GM19463 (cell line): ENCODE data around the gene KDM4B.
A peak's percentile ranks its signal among the peaks of the same experiment; 100 is the strongest.
"Not testable (repeated sequence)": the region's sequence is repeated elsewhere in the genome, so short reads cannot be mapped to it uniquely, and the experiment has no call there.

Source experiments
- ATAC-seq: cut with Tn5 transposase; IDR thresholded peaks from one replicate; pipeline ENCODE4 v1.9.1; 2021; ENCODE audit warnings: mild to moderate bottlenecking, moderate library complexity; ENCODE audit not compliant: unreplicated experiment

KDM4B gene

DNA sequence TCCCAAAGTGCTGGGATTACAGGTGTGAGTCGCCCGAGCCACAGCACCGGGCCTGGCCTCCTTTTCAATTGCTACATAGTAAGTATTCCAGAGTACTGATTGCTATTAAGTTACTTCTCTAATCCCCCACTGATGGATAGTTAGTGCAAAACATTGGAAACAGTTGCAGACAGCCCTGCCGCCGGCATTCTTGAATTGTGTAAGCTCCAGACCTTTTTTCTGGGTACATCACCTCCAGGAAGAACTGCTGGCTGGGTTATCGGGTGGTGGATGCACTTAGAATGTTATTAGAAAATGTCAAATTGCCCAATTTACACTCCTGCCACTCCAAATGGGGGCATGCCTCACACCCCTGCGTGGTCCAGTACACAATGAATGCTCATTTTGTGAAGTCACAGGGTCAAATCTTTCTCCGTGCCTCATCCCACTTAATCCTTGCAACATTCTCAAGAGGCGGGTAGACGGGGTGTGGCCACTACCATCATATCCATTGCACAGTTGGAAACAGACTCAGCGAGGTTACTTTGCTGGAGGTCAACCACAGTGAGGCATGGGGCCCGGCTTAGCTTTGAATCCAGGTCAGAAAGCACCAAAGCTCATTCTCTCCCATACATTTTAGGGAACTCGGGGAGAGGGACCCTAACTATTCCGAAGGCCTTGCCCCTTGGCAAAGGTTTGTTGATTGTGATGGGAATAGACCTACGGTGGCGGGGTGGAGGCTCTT lies 1.0 kb upstream of the KDM4B start:
- no peak for ATAC-seq

DNA sequence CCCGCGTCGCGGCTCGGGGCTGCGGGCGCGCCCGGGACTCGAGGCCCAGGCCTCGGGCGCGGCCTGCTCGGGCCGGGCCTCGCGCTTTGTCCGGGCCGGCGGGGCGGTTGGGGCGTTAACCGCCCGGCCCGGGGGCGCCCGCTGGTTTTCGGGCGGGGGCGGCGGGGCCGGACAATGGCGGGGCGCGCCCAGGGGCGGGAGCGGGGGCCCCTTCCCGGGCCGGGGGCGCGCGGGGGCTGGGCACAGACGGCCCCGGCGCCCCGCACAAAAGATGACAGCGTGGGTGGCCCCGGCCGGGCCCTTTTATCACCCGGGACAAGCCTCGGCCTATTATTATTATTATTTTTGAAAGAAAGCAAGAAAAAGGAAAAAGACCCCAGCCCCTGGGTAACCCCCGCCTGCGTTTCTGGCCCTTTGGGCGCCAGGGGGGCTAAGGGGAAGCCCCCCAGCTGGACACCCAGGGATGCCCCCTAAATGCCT lies 419 bp downstream of the KDM4B start:
- ATAC-seq = peak; percentile 1

DNA sequence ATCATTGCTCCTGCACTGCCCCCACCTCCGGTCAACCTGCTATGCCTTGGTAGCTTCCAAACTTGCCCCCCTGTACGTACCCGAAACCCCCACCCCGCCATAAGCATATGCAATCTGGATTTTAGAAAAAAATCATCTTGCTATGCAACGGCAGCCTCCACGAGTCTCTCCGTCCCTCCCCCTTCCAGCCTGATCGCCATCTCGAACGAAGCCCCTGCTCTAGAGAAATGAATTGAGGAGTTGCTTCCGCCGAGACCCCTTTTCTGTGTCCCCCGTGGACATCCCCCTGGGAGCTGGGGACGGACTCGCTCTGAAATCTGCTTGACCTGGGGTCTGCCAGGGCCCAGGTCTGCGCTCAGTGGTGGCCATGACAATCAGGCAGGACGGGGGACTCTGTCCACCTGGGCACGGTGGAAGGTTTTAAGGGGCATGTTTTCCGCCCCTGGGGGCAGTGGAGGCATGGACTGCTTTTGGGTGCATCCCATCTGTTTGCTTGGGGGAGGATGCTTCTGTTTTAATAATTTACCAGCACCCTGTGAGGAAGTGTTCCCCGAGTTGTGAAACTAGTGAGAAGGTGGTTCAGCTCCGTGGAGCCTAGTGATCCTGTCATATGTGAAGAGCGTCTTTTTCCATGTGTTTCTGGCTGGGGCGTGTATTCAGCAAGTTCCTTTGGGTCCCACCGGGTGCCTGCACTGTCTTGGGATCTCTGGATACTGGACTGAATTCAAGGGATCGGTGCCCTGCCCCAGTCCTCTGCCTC lies 1.0 kb downstream of the KDM4B start:
- ATAC-seq = no peak

DNA sequence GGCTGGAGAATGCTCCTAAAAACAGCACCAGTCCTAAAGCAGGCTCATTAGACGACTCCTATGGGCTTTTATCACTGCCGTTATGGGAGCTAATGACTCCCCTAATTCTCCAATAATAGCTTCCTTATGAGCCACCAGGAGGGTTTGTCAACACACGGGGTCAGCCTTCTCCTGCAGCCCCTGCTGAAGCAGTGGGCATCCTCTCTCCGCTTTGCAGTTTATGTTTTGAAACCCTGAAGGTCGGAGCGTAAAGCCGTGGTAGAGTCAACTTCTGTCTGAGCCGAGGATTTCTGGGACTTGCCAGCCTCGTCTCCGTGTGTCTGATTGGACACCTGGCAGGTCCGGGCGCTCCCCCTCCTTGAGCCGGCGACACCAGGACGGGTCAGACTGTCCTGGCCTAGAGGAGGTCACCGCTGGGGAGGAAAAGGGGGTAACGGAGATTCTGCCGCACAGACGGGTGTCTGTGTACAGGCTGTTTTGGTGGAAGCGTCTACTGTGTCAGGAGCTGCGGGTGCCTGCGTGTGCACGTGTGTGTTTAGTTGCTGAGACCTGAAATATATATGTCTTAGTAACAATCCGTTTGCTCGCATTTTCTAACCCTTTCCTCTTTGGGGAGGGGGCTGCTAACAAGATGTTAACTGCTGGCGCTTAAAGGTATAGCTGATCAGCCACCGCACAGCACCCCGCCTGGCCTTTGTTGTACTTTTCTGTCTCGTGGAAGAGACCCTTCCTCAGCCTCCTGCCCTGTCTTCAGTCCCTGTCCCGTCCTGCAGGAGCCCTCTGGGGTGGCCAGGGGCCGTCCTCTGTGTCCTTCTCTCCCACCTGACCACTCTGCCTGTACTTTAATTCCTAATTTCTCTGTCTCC lies 1.9 kb downstream of the KDM4B start:
- no peak for ATAC-seq

DNA sequence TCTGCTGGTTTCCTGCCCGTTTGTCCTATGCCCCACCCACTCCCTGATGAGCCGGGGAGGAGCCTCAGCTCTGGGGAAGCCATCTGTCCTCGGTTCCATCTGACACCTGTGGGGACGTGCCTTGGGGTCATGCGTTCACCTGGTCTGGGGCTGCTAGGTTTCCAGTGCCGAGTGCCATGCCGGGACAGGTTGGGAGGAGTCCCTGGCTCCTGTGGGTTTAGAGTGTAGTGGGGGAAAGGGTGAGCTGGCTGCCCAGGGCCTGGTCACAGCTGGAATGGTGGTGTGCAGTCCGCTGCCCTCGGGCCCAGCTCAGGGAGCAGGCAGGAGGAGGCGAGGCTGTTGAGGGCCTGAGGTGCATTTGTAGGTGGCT lies 2.5 kb downstream of the KDM4B start:
- ATAC-seq = no peak

DNA sequence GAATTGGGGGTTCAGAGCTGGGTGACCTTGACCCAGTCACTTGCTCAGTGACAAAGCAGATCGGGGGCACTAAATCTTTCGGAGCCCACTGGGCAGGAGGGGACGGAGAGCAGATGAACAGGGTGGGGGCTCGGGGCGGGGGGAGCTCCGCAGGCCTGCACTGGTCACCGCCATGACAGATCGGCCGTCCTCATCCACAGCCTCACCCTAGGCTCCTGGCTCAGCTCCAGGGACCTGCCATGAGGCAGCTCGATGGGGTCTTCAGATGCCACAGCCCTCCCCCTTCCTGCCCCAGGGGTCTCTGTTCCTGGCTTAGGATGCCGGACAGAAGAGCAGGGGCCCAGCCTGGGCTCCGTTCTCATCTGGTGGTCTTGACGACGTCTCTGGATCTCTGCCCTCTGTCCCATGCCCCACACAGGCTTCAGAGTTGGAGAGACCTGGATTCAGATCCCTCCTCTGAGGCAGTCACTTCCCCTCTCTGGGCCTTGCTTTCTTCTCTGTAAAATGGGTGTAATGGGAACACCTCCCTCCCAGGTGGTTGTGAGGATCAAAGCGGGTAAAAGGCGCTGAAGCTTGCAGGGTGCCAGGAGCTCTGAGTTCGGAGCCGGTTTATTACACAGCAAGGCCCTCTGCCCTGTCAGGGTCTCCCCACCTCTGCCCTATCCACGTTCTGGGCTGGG lies 3.0 kb downstream of the KDM4B start:
- no peak for ATAC-seq

DNA sequence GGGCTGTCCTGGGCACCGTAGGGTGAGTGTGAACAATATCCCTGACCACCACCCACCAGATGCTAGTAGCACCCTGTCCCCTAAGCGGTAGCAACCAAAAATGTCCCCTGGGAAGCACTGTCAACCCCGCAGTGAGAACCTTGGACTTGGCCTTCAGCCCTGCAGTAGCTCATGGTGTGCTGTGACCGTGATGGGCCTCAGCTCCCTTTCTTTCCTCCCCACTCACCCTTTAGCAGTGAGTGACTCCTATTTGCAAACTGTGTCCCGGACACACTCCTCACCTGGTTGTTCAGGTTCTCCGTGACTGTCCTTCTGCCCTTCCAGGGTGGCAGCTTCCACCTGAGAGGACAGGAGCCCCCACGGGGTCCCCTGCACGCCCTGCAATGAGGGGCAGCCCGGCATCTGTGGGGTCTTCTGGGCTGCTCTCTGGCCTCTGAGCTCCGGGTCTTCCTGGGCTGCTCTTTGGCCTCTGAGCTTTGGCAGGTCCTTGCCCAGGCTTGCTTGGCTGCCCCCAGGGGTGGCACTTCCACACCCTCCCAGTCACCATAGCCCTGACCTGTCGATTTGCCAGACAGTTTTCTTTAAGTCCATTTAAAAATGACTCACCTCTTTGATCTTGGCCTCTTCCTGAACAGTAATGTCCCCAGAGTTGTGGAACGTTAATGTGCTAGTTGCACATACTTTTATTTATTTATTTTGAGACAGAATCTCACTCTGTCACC lies 3.8 kb downstream of the KDM4B start:
- no peak for ATAC-seq

DNA sequence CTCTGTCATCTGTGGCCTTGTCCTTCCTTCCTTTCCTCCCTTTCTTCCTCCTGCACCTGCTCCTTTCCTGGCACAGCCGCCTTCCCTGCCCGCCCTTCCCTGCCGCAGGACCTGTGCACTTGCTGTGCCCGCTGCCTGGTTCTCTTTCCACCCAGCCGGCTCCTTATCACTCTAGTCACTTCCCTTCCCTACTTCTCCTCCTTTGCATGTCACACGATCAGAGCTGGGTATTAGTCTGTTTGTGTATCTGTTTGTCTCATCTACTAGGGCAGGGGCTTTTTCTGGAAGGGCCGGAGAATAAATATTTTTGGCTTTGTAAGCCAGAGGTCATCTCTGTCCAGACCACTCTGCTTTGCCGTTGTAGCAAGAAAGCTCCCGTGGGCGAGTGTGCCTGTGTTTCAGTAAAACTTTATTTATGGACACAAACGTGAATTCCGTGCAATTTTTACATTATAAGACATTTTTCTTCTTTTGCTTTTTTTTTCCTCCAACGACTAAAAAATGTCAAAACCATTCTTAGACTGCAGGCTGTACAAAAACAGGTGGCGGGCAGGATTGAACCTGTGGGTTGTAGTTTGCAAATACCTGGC lies 6.1 kb downstream of the KDM4B start:
- ATAC-seq = no peak

DNA sequence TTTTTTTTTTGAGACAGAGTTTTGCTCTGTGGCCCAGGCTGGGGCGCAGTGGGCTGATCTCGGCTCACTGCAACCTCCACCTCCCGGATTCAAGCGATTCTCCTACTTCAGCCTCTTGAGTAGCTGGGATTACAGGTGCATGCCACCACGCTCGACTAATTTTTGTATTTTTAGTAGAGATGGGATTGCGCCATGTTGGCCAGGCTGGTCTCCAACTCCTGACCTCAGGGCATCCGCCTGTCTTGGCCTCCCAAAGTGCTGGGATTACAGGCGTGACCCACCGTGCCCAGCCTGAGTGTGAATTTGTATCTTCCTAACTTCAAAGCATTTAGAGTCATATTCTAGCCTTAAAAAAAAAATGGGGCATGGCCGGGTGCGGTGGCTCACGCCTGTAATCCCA lies 6.7 kb downstream of the KDM4B start:
- ATAC-seq = not testable (repeated sequence)

DNA sequence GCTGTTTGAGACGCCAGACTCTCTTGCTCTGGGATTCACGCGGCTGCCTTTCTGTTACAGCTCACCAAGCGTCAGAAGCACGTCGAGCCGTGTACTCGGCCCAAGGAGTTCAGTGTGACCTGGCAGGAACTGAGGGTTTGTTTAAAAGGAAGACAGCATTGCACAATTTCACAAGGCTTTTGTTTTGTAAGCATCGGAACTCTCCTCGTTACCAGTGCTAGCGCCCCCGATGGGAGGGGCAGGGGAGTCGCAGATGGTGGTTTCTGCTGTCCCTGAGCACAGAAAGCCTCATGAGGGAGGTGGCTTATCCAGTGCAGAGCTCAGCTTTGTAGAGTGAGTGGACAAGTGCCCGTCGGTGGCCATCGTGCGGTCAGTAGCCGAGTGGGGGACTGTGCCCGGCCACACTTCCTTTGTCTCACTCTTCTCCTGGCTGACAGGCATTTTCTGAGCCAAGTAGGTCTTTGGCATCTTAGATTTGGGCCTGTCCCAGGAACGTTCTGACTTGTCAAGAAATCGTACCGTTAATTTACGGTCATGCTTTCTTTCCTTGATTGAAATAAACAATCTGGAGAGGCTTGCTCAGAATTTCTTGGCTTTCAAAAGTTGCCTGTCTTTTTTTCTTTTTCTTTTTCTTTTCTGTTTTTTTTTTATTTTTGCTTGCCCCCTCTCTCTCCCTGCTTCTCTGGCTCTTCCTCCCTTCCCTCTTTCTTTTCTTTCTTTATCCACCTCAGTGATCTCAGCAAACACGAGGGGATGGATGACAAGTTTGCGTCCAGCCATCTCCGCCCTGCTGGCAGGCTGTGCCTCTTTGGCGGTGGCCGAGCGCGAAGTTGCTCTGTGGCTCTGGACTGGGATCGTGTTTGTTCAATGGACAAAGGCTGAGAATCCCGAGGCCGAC lies 7.7 kb downstream of the KDM4B start:
- ATAC-seq = no peak

DNA sequence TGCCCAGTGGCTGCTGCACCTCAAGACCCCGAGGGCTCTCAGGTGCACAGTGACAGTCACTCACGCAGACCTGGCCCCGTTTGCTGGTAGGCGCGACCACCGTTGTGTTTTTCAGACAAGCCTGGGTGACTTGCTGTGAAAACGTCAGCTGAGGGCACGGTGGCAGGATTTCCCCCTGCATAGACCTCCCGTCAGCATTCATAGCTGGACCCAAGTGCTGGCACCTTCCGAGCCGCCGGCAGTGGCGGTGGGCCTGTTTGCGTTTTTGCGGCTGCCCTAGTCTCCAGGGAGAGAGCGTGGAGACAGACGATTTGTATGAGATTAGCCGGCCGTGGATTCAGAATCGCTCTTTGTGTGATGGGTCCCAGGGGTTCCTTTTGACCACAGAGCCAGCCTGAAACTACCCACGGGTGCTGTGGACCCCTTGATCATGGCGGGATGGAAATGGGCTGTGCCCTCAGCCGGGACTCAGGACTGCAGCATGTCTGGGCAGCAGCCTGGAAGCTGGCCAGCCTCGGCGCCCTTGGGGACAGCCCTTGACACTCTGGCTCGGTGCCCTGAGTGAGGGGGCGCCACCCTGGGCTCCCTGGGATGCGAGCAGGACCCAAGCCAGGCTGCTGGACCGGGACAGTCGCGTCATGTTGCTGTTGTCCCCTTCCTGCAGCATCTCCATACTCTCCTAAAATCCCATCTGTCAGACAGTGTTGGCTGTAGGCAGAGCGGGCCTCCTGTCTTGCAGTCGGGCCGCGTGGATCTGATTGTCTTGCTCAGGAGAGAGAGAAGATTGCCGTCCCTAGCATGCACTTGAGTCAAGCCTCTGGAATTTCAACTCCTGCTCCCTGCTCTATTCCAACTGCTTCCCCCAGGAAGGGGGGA lies 8.6 kb downstream of the KDM4B start:
- ATAC-seq = no peak

DNA sequence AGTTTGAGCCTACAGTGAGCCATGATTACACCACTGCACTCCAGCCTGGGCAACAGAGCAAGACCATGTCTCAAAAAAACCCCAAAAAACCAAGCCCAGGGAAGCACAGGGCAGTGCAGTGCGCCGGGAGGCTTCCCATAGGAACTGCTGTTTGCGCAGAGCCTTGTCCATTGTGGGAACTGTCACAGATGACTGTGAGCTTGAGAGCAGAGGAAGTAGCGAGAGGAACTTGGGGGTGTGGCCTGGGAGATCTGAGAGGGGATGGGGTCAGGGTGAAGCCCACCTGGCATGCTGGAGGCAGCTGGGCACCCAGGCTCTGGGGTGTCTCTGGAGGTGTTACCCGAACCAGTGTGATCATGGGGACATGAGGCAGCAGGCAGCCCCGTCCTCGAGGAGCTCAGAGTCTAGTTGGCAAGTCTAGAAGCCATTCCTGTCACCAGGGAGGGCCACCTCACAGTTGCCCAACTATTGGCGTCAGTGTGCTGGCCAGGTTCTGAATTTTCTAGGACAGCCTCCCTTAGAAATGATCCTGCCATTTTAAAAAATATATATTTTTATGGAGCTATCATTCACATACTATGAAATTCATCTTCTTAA lies 10.4 kb downstream of the KDM4B start:
- no peak for ATAC-seq

DNA sequence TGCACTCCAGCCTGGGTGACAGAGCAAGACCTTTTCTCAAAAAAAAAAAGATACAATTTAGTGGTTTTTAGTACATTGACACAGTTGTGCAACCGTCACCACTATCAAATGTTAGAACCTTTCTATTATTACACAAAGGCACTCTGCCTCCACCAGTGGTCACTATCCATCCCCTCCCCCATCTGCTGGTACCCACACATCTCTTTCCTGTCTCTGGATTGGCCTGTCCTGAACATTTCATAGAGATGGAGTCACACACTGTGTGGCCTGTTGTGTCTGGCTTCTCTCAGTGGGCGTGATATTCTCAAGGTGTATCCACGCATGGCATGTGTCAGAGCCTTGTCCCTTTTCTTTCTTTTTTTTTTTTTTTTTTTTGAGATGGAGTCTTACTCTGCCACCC lies 11.2 kb downstream of the KDM4B start:
- ATAC-seq = no peak

DNA sequence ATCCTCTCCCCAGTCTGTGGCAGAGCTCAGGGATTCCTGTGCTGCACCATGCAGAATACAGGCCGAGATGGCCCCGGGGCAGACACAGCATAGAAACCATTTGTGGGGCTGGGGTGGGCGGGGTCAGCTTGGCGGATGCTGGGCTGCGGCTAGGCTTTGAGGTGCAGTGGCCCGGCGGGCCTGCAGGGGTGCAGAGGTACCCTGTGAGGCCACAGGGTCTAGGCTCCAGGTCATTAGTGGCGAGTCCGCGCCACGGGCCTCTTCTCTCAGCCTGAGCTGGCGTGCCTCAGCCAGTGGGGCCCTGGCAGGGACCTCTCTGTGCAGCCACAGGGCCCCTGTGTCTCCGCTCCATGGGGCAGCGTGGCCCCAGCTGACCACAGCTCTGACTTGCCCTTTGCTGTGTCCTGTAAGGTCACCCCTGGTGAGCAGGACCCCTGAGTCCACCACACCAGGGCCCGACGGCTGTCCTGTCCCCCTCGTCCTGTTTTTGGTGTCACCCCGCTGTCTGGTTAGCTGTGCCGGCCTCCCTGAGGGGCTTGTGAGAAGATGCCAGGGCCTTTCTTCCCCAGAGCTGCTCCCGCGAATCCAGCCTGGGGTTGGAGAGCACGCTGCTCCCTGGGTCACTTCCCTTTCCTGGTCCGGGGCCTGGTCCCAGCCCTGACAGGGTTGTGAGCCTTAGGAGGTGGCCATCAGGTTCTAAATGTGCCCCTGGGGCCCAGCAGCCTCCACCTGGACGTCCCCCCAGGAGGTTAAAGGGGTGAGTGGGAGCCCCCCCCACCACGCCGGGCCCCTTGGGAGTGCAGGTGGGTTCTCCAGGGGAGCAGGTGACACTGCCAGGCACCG lies 12.1 kb downstream of the KDM4B start:
- ATAC-seq = no peak

DNA sequence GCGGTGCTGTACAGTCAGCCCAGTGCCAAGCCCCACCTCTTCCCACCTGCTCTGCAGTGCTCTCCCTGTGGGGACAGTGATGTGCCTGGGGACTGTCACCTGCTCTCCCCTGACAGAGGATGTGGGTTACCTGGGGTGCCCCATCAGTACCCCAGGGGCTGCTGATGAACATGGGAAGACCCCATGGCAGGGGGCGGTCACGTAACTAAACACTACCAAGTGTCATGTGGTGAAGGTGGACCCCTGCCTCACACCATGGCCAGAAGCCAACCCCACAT lies 12.7 kb downstream of the KDM4B start:
- ATAC-seq = no peak

DNA sequence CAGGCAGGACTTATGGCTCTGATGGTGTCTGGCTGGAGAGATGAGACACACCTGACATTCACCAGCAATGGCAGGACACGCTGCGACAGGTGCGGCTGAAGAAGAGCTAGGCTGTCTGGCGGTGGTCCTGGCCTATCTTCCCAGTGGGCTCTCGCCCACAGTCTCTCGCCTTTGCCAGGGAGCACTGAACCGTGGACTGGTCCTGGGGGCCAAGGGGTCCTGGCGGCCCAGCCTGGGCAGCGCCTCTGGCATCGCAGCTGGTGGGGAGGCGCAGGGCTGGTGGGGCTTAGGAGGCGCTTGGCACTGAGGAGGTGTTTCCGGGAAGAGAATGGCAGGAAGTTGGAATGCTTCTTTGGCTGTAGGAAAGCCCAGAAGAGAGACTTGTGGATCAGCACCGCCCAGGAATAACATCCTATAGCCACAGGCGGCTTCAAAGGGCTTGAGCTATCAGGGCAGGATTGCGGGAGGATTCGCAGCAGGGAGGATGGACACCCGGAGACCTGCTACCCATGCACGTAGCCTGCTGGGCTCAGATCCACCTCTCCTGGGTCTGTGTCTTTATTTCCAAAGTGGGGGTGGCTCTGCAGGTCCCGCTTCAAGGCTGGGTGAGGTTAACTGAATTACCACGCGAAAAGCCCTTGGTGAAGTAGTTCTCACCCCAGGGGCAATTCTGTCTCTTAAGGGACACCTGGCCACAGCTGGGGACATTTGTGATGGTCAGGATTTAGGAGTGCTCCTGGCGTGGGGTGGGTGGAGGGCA lies 14.6 kb downstream of the KDM4B start:
- no peak for ATAC-seq
